ENCODE data around the gene TRAF2. TPM values are rescaled to one million over a fixed set of nuclear protein-coding genes. Genes with fewer than 3 reads are reported as not detected.

TRAF2 gene
- total and polyA plus RNA-seq, 2 of the 13 experiments (the other 11 are each of a cell fraction or from before 2014, with no cell fraction given), result 12.4 to 13.6 TPM

DNA sequence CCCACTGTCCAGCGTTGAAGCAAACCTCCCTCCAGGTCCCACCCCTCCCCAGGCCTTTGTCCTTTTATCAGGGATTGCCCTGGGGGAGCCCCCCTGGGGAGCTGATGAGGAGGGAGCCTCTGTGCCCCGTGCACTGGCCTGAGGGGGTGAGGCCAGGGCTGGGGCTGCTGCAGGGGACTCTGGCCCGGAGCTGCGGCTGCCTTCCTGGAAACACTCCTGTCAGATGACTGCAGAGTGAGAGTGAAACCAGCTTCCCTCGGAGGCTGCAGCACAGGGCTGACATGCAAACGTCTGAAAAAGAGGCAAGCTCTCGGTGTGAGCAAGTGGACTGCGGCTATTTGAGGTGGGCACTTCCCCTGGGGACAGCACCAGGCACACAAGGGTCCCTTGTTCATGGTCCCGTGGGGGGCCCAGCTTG, 4.6 kb upstream of the TRAF2 start (continued):
- TF ChIP-seq, protein P1, sequence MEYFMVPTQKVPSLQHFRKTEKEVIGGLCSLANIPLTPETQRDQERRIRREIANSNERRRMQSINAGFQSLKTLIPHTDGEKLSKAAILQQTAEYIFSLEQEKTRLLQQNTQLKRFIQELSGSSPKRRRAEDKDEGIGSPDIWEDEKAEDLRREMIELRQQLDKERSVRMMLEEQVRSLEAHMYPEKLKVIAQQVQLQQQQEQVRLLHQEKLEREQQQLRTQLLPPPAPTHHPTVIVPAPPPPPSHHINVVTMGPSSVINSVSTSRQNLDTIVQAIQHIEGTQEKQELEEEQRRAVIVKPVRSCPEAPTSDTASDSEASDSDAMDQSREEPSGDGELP (IDR thresholded peaks at IDR 0.05; ENCODE audit: borderline replicate concordance, low read depth), result peak; percentile 43; the same call in 1 of the 2 replicates
- 0 out of 2 replicates have a peak, but pooled peaks have one; percentile 10 for TF ChIP-seq RXRB (CRISPR knock-in tag; IDR thresholded peaks at IDR 0.05; ENCODE audit: borderline replicate concordance)
- no peak for TF ChIP-seq ZNF326 (CRISPR knock-in tag; IDR thresholded peaks at IDR 0.05; ENCODE audit: borderline replicate concordance)
- TF ChIP-seq RBFOX2 (IDR thresholded peaks at IDR 0.05; ENCODE audit: low read depth, low read length), result 0 out of 2 replicates have a peak, but pooled peaks have one; percentile 2
- TF ChIP-seq TARDBP (CRISPR knock-in tag; IDR thresholded peaks at IDR 0.05), result 0 out of 2 replicates have a peak, but pooled peaks have one; percentile 17
- 0 out of 2 replicates have a peak, but pooled peaks have one; percentile 33 for TF ChIP-seq MEIS2 (CRISPR knock-in tag; IDR thresholded peaks at IDR 0.05)
- TF ChIP-seq SMAD9 (CRISPR knock-in tag; IDR thresholded peaks at IDR 0.05), result 0 out of 2 replicates have a peak, but pooled peaks have one; percentile 4
- no peak for TF ChIP-seq ZNF567 (CRISPR knock-in tag; IDR thresholded peaks at IDR 0.05; ENCODE audit: borderline replicate concordance)
- TF ChIP-seq, protein P2, sequence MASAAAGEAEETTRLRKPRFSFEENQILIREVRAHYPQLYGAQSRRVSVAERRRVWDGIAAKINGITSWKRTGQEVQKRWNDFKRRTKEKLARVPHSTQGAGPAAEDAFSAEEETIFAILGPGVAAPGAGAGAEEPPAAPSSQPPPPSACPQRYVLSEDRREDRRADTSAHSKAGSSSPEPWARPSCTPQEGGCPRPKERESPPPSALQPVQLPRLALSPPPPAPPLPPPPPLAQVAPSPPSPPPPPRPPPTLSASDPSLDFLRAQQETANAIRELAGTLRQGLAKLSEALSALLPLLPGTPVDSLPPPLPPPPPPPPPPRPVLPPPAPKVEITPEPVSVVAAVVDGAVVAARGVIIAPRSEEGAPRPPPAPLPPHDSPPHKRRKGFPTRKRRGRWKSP (CRISPR knock-in tag; IDR thresholded peaks at IDR 0.05), result peak; percentile 56; the same call in 1 of the 2 replicates
- TF ChIP-seq, protein P3, sequence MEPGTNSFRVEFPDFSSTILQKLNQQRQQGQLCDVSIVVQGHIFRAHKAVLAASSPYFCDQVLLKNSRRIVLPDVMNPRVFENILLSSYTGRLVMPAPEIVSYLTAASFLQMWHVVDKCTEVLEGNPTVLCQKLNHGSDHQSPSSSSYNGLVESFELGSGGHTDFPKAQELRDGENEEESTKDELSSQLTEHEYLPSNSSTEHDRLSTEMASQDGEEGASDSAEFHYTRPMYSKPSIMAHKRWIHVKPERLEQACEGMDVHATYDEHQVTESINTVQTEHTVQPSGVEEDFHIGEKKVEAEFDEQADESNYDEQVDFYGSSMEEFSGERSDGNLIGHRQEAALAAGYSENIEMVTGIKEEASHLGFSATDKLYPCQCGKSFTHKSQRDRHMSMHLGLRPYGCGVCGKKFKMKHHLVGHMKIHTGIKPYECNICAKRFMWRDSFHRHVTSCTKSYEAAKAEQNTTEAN (CRISPR knock-in tag; conservative IDR thresholded peaks at IDR 0.05), result 0 out of 2 replicates have a peak, but pooled peaks have one; percentile 41
- TF ChIP-seq ZNF143 (CRISPR knock-in tag; IDR thresholded peaks at IDR 0.05), result peak; percentile 16; the same call in 1 of the 2 replicates
- TF ChIP-seq RARA (CRISPR knock-in tag; IDR thresholded peaks at IDR 0.05), result peak; percentile 47; the same call in 1 of the 2 replicates
- no peak for TF ChIP-seq ZNF121 (CRISPR knock-in tag; IDR thresholded peaks at IDR 0.05)
- TF ChIP-seq ZNF430 (CRISPR knock-in tag; IDR thresholded peaks at IDR 0.05), result 0 out of 2 replicates have a peak, but pooled peaks have one; percentile 63
- 0 out of 2 replicates have a peak, but pooled peaks have one; percentile 38 for TF ChIP-seq DPF2 (CRISPR knock-in tag; IDR thresholded peaks at IDR 0.05; ENCODE audit: borderline replicate concordance, low read depth)
- TF ChIP-seq KLF16 (CRISPR knock-in tag; IDR thresholded peaks at IDR 0.05), result no peak
- no peak for TF ChIP-seq RBM22 (optimal IDR thresholded peaks at IDR 0.05; ENCODE audit: low read length)
- no peak for TF ChIP-seq ZNF672 (CRISPR knock-in tag; IDR thresholded peaks at IDR 0.05)
- peak; percentile 60; the same call in 1 of the 2 replicates for TF ChIP-seq HIVEP1 (CRISPR knock-in tag; IDR thresholded peaks at IDR 0.05)
- TF ChIP-seq, protein P4, sequence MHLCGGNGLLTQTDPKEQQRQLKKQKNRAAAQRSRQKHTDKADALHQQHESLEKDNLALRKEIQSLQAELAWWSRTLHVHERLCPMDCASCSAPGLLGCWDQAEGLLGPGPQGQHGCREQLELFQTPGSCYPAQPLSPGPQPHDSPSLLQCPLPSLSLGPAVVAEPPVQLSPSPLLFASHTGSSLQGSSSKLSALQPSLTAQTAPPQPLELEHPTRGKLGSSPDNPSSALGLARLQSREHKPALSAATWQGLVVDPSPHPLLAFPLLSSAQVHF (CRISPR knock-in tag; IDR thresholded peaks at IDR 0.05), result no peak
- TF ChIP-seq HOXD1 (CRISPR knock-in tag; IDR thresholded peaks at IDR 0.05), result no peak
- TF ChIP-seq SAP130 (CRISPR knock-in tag; IDR thresholded peaks at IDR 0.05; ENCODE audit: low read depth), result peak; percentile 90
- TF ChIP-seq, protein P5, sequence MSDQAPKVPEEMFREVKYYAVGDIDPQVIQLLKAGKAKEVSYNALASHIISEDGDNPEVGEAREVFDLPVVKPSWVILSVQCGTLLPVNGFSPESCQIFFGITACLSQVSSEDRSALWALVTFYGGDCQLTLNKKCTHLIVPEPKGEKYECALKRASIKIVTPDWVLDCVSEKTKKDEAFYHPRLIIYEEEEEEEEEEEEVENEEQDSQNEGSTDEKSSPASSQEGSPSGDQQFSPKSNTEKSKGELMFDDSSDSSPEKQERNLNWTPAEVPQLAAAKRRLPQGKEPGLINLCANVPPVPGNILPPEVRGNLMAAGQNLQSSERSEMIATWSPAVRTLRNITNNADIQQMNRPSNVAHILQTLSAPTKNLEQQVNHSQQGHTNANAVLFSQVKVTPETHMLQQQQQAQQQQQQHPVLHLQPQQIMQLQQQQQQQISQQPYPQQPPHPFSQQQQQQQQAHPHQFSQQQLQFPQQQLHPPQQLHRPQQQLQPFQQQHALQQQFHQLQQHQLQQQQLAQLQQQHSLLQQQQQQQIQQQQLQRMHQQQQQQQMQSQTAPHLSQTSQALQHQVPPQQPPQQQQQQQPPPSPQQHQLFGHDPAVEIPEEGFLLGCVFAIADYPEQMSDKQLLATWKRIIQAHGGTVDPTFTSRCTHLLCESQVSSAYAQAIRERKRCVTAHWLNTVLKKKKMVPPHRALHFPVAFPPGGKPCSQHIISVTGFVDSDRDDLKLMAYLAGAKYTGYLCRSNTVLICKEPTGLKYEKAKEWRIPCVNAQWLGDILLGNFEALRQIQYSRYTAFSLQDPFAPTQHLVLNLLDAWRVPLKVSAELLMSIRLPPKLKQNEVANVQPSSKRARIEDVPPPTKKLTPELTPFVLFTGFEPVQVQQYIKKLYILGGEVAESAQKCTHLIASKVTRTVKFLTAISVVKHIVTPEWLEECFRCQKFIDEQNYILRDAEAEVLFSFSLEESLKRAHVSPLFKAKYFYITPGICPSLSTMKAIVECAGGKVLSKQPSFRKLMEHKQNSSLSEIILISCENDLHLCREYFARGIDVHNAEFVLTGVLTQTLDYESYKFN (CRISPR knock-in tag; conservative IDR thresholded peaks at IDR 0.05), result 0 out of 2 replicates have a peak, but pooled peaks have one; percentile 20
